A673 (cell line): ENCODE results near the gene KMT5B. TPM values are rescaled to one million over a fixed set of nuclear protein-coding genes. Genes with fewer than 3 reads are reported as not detected.

Source experiments
- BruUV-seq: library from RNA; stranded (reverse); fragments of 400-500 nt; replicated peaks from 2 replicates; lab custom pipeline; 2021; lab: Mats Ljungman, UMichigan
- CTCF ChIA-PET: fragments of 300-600 bp; sonication (Branson Sonifier 250); formaldehyde crosslinking; loops from one replicate; lab custom pipeline; 2022; ENCODE audit warnings: antibody characterized with exemption; lab: Charles Lee
- POLR2A ChIA-PET: fragments of 300-600 bp; sonication (Branson Sonifier 250); formaldehyde crosslinking; loops from one replicate; lab custom pipeline; 2022; ENCODE audit warnings: antibody characterized with exemption; ENCODE audit not compliant: low non-redundant PET; lab: Charles Lee
- DNase-seq: peaks from one replicate; pipeline ENCODE4 v3.0.0-alpha.2; 2015; ENCODE audit warnings: low spot score
- H3K27ac ChIP-seq: fragments of 200-600 bp; sonication (generic); 2 replicates; pipeline ENCODE4 v1.5.1; 2016; ENCODE audit warnings: mixed run types, low read depth, mild to moderate bottlenecking, mixed read lengths, antibody characterized with exemption, low read length; ENCODE audit not compliant: poor library complexity, severe bottlenecking
- H3K27me3 ChIP-seq: fragments of 200-600 bp; sonication (generic); replicated peaks from 2 replicates; pipeline ENCODE4 v1.6.1; 2017; ENCODE audit warnings: mixed run types, low read depth, mild to moderate bottlenecking, mixed read lengths, antibody characterized with exemption, low read length; ENCODE audit not compliant: insufficient read depth, poor library complexity
- H3K36me3 ChIP-seq: fragments of 200-600 bp; sonication (generic); 2 replicates; pipeline ENCODE4 v1.6.1; 2016; ENCODE audit warnings: mixed run types, mild to moderate bottlenecking, mixed read lengths, antibody characterized with exemption, low read length; ENCODE audit not compliant: insufficient read depth, poor library complexity, severe bottlenecking
- H3K4me1 ChIP-seq: fragments of 200-600 bp; sonication (generic); 2 replicates; pipeline ENCODE4 v1.6.1; 2017; ENCODE audit warnings: mixed run types, mild to moderate bottlenecking, mixed read lengths, antibody characterized with exemption, low read length; ENCODE audit not compliant: insufficient read depth, poor library complexity, severe bottlenecking
- H3K4me3 ChIP-seq: fragments of 200-600 bp; sonication (generic); 2 replicates; pipeline ENCODE4 v1.5.1; 2016; ENCODE audit warnings: low read depth, mixed run types, mild to moderate bottlenecking, mixed read lengths, low read length; ENCODE audit not compliant: poor library complexity, severe bottlenecking
- H3K9me3 ChIP-seq: fragments of 200-600 bp; sonication (generic); 2 replicates; pipeline ENCODE4 v1.6.1; 2016; ENCODE audit warnings: mixed run types, low read depth, mild to moderate bottlenecking, mixed read lengths, antibody characterized with exemption, low read length; ENCODE audit not compliant: poor library complexity, severe bottlenecking
- EZH2 ChIP-seq: fragments of 200-600 bp; sonication (generic); IDR thresholded peaks from 2 replicates; pipeline ENCODE4 v1.6.1; 2017; ENCODE audit warnings: borderline replicate concordance, low read depth, mild to moderate bottlenecking, mixed read lengths, antibody characterized with exemption, low read length; ENCODE audit not compliant: poor library complexity, severe bottlenecking
- intact Hi-C: fragments of 100-400 bp; cut with micrococcal nuclease; formaldehyde crosslinking; loops from one replicate; pipeline ENCODE4 v1.10.0; 2022; ENCODE audit not compliant: unreplicated experiment
- total RNA-seq: library from RNA; stranded (reverse); gene quantifications from 2 replicates; pipeline ENCODE4 v1.2.3, GENCODE V29; 2021
- TF ChIP-seq, protein P1 (sequence below): fragments of 300-800, 200-600 bp; sonication (generic); conservative IDR thresholded peaks from 2 replicates; pipeline ENCODE4 v1.5.1; 2017; ENCODE audit warnings: low read depth, mild to moderate bottlenecking, antibody characterized with exemption, low read length, moderate library complexity, mixed read lengths

KMT5B gene
- total RNA-seq, 1 experiment from 2014 or later = 35.4 TPM

DNA sequence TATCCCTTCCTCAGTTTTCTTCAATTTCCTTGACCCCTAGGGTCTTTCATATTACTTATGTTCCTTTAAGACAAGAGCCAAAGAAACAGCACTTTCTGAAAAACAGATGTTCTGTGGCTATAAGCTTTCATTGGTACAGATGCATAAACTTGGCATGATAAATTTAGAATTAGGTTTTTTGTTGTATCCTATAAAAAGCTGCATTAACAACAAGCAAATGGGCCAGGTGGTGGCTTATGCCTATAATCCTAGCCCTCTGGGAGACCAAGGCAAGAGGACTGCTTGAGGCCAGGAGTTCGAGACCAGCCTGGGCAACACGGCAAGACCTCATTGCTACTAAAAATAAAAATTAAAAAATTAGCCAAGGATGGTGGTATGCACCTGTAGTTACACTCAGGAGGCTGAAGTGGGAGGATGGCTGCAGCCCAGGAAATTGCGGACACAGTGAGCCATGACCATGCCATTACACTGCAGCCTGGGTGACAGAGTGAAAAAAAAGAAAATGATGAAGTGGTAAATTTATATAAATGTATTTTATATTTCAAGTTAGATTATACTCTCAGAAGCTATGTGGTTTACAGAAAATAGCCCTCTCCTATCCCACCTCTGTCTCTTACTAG is 18.3 kb downstream of the KMT5B start:
- ChIA-PET CTCF (no interaction called here), POLR2A (no interaction called here)
- intact Hi-C loops = no loop called here
- no peaks in the 10 kb centered on the region for H3K9me3 ChIP-seq
- no peak overlapping the region for H3K27ac ChIP-seq
- DNase-seq = no peak
- no peaks in the 10 kb centered on the region for H3K36me3 ChIP-seq
- BruUV-seq = no TSS peak
- TF ChIP-seq, protein P1, sequence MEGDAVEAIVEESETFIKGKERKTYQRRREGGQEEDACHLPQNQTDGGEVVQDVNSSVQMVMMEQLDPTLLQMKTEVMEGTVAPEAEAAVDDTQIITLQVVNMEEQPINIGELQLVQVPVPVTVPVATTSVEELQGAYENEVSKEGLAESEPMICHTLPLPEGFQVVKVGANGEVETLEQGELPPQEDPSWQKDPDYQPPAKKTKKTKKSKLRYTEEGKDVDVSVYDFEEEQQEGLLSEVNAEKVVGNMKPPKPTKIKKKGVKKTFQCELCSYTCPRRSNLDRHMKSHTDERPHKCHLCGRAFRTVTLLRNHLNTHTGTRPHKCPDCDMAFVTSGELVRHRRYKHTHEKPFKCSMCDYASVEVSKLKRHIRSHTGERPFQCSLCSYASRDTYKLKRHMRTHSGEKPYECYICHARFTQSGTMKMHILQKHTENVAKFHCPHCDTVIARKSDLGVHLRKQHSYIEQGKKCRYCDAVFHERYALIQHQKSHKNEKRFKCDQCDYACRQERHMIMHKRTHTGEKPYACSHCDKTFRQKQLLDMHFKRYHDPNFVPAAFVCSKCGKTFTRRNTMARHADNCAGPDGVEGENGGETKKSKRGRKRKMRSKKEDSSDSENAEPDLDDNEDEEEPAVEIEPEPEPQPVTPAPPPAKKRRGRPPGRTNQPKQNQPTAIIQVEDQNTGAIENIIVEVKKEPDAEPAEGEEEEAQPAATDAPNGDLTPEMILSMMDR = no peak
- no peak for TF ChIP-seq EZH2
- H3K4me3 ChIP-seq = no peak overlapping the region
- H3K27me3 ChIP-seq = no peaks in the 10 kb centered on the region
- no peaks in the 10 kb centered on the region for H3K4me1 ChIP-seq

DNA sequence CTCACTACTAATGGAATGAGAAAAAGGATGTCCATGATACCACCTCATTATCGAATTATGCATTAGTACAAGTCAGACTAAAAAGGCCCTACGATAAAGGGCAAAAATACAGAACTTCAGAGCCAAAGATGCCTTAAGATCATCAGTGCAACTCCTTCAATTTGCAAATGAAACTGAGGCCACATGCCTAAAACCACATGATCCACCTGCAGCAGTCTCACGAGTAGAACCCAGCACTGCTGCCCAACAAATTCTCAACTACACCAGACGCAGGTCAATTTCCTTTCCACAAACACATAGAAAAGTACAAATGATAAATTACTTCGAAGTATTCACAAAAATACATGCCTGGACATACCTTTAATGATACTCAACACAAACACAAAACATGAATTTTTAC is 20.1 kb downstream of the KMT5B start:
- TF ChIP-seq, protein P1 = no peak
- TF ChIP-seq EZH2 = no peak
- Histone ChIP-seq H3K27me3 (no peaks in the 10 kb centered on the region), H3K9me3 (no peaks in the 10 kb centered on the region), H3K4me3 (no peak overlapping the region), H3K4me1 (no peaks in the 10 kb centered on the region), H3K27ac (no peak overlapping the region), H3K36me3 (no peaks in the 10 kb centered on the region)
- POLR2A ChIA-PET = no interaction called here
- intact Hi-C loops = no loop called here
- BruUV-seq = no TSS peak
- CTCF ChIA-PET = no interaction called here
- no peak for DNase-seq

DNA sequence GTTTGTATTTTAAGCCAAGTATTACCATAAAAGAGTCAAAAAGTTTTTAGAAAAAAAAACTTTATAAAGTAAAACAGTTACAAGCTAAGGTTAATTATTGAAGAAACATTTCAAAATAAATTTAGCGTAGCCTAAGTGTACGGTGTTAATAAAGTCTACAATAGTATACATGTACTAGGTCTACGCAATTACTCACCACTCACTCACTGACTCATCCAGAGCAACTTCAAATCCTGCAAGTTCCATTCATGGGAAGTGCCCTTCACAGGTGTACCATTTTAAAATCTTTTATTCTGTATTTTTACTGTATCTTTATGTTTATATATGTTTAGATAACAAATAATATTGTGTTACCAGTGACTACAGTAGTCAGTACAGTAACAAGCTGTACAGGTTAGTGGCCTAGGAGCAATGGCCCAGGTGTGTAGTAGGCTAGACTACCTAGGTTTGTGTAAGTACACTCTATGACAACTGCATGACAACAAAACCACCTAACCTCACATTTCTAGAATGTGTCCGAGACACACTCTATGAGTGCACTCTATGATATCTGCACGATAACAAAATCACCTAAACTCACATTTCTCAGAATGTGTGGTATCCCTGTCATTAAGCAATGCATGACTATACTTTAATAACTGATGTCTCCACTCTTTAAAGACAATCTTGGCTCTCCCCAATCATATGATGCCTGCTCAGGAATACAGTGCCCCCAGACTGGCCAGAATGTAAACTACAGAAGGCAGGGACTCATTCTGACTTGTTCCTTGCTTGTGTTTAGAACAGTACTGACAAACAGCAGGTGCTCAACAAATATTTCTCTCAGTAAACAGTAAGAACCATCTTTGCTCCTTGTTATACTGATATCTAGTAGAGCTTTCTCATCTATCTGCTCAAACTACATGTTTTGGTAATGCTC is 21.2 kb downstream of the KMT5B start:
- CTCF ChIA-PET = no interaction called here
- no peaks in the 10 kb centered on the region for H3K4me1 ChIP-seq
- no peaks in the 10 kb centered on the region for H3K9me3 ChIP-seq
- no peak overlapping the region for H3K4me3 ChIP-seq
- TF ChIP-seq, protein P1 = no peak
- TF ChIP-seq EZH2 = no peak
- POLR2A ChIA-PET = no interaction called here
- no peaks in the 10 kb centered on the region for H3K27me3 ChIP-seq
- H3K36me3 ChIP-seq = no peaks in the 10 kb centered on the region
- H3K27ac ChIP-seq = no peak overlapping the region
- intact Hi-C loops = no loop called here
- DNase-seq = no peak
- no TSS peak for BruUV-seq
